GM06990 (cell line): ENCODE results near the gene ACSL3.

Experiments used
- DNase-seq: peaks from one replicate; pipeline ENCODE4 v3.0.0-alpha.2; 2011; ENCODE audit not compliant: insufficient read length; ENCODE audit errors: extremely low read depth
- H3K27me3 ChIP-seq: replicated peaks from 2 replicates; pipeline ENCODE4 v1.6.0; 2011; ENCODE audit warnings: low read length; ENCODE audit not compliant: control insufficient read depth, insufficient read depth
- H3K36me3 ChIP-seq: 2 replicates; pipeline ENCODE4 v1.5.1; 2011; ENCODE audit warnings: low read length; ENCODE audit not compliant: control insufficient read depth, insufficient read depth
- H3K4me3 ChIP-seq: replicated peaks from 2 replicates; pipeline ENCODE4 v1.5.1; 2011; ENCODE audit warnings: low read depth, mild to moderate bottlenecking, control low read depth, low read length
- CTCF ChIP-seq: IDR thresholded peaks from 2 replicates; pipeline ENCODE4 v1.5.1; 2011; ENCODE audit warnings: low read length, control low read depth, mild to moderate bottlenecking, inconsistent platforms; ENCODE audit not compliant: insufficient read depth, poor library complexity, severe bottlenecking

Gene ACSL3

GRCh38 chr2:222825031-222825430 is 35.8 kb upstream of the ACSL3 start:
- no peaks in the 10 kb centered on the region for H3K27me3 ChIP-seq
- TF ChIP-seq CTCF = no peak
- H3K36me3 ChIP-seq = no peaks in the 10 kb centered on the region
- no peak for DNase-seq
- H3K4me3 ChIP-seq = no peak overlapping the region

GRCh38 chr2:222827417-222827816 is 33.4 kb upstream of the ACSL3 start:
- H3K27me3 ChIP-seq = no peaks in the 10 kb centered on the region
- TF ChIP-seq CTCF = no peak
- no peak for DNase-seq
- H3K36me3 ChIP-seq = no peaks in the 10 kb centered on the region
- no peak overlapping the region for H3K4me3 ChIP-seq

GRCh38 chr2:222828572-222828971 is 32.3 kb upstream of the ACSL3 start:
- Histone ChIP-seq H3K36me3 (no peaks in the 10 kb centered on the region), H3K4me3 (no peak overlapping the region), H3K27me3 (no peaks in the 10 kb centered on the region)
- TF ChIP-seq CTCF = no peak
- DNase-seq = no peak

GRCh38 chr2:222830164-222830563 is 30.7 kb upstream of the ACSL3 start:
- Histone ChIP-seq H3K4me3 (no peak overlapping the region), H3K27me3 (no peaks in the 10 kb centered on the region), H3K36me3 (no peaks in the 10 kb centered on the region)
- no peak for TF ChIP-seq CTCF
- DNase-seq = no peak

- Histone ChIP-seq H3K4me3 (no peak overlapping the region), H3K27me3 (no peaks in the 10 kb centered on the region), H3K36me3 (no peaks in the 10 kb centered on the region)
- no peak for TF ChIP-seq CTCF
- no peak for DNase-seq
Observed at GRCh38 chr2:222833410-222833809, 27.4 kb upstream of the ACSL3 start.

- Histone ChIP-seq H3K36me3 (no peaks in the 10 kb centered on the region), H3K4me3 (no peak overlapping the region), H3K27me3 (no peaks in the 10 kb centered on the region)
- no peak for TF ChIP-seq CTCF
- no peak for DNase-seq
Observed at GRCh38 chr2:222835143-222835822, 25.6 kb upstream of the ACSL3 start.
